K562 (cell line): ENCODE measurements around the gene SKAP1. TPM values are rescaled to one million over a fixed set of nuclear protein-coding genes. Genes with fewer than 3 reads are reported as not detected.

Experiments
- ATAC-seq: fragments of 200-7000 bp; cut with Tn5 transposase; 3 replicates; pipeline ENCODE4 v1.9.1; 2020; ENCODE audit warnings: moderate library complexity
- BruUV-seq: library from RNA; stranded (reverse); fragments of 400-500 nt; replicated peaks from 2 replicates; lab custom pipeline; 2021; lab: Mats Ljungman, UMichigan
- CTCF ChIA-PET: fragments of 300-600 bp; formaldehyde crosslinking; extraction: SDS; loops from one replicate; lab custom pipeline; 2021; ENCODE audit warnings: low intra/inter-chr PET ratio; lab: Yijun Ruan, JAX
- POLR2A ChIA-PET: fragments of 300-600, 350-650 bp; sonication (Branson Sonifier 250); formaldehyde crosslinking; extraction: SDS; loops from one replicate; lab custom pipeline; 2021; ENCODE audit warnings: antibody characterized with exemption, inconsistent platforms; lab: Yijun Ruan, JAX
- DNase-seq, 4 experiments: peaks; one replicate each; pipeline versions ENCODE4 v3.0.0 to v3.0.0-alpha.2; 2011 to 2018; ENCODE audit warnings: low spot score in 3 of 4, mixed read lengths in 3 of 4; ENCODE audit errors: extremely low read depth in 1 of 4
- FAIRE-seq: peaks from 2 replicates; lab custom pipeline; 2011; peaks lifted over from hg19 to GRCh38; lab: Jason Lieb, UNC
- H2AFZ ChIP-seq: 2 replicates; pipeline ENCODE4 v1.6.0; 2011; ENCODE audit warnings: low read depth, low read length, control low read depth, inconsistent platforms
- H3K27ac ChIP-seq: fragments of 200-600 bp; 3 replicates; pipeline ENCODE4 v1.8.0; 2011; ENCODE audit warnings: low read depth, mild to moderate bottlenecking, control low read depth, inconsistent platforms, low read length, moderate library complexity, mixed read lengths; ENCODE audit errors: extremely low read depth
- H3K27me3 ChIP-seq, 2 experiments: fragments of 300-600 bp in 1 of 2; 2 replicates in 1 of 2; 3 replicates in 1 of 2; pipeline versions ENCODE4 v1.6.0 to v1.8.0; 2011; ENCODE audit warnings: inconsistent platforms in 2 of 2, low read length in 2 of 2, mild to moderate bottlenecking in 1 of 2, mixed read lengths in 1 of 2, moderate library complexity in 1 of 2; ENCODE audit not compliant: control insufficient read depth in 2 of 2, insufficient read depth in 2 of 2
- H3K36me3 ChIP-seq: fragments of 300-600 bp; 3 replicates; pipeline ENCODE4 v1.8.0; 2011; ENCODE audit warnings: mild to moderate bottlenecking, low read length, inconsistent platforms; ENCODE audit not compliant: control insufficient read depth, insufficient read depth
- H3K4me1 ChIP-seq, 2 experiments: fragments of 200-600 bp in 1 of 2; replicated peaks in 1 of 2; 2 replicates in 1 of 2; 3 replicates in 1 of 2; pipeline versions ENCODE4 v1.5.1 to v1.8.0; 2011; ENCODE audit warnings: inconsistent platforms in 2 of 2, low read length in 2 of 2, mild to moderate bottlenecking in 1 of 2, mixed read lengths in 1 of 2, moderate library complexity in 1 of 2; ENCODE audit not compliant: control insufficient read depth in 2 of 2, insufficient read depth in 2 of 2
- H3K4me2 ChIP-seq: 2 replicates; pipeline ENCODE4 v1.6.1; 2011; ENCODE audit warnings: low read length, control low read depth, inconsistent platforms, mixed read lengths; ENCODE audit not compliant: insufficient read depth
- H3K4me3 ChIP-seq: fragments of 200-600 bp; sonication (generic), shearing (Covaris generic); 2 replicates; pipeline ENCODE4 v1.5.1; 2016; ENCODE audit warnings: control low read depth, inconsistent platforms
- H3K79me2 ChIP-seq: fragments of 200-600 bp; 3 replicates; pipeline ENCODE4 v1.8.0; 2011; ENCODE audit warnings: low read length, inconsistent platforms; ENCODE audit not compliant: control insufficient read depth, insufficient read depth
- H3K9ac ChIP-seq, 2 experiments: 2 replicates each; pipeline versions ENCODE4 v1.6.0 to v1.6.1; 2011; ENCODE audit warnings: low read depth in 2 of 2, low read length in 2 of 2, control low read depth in 1 of 2, inconsistent platforms in 1 of 2, mild to moderate bottlenecking in 1 of 2, mixed read lengths in 1 of 2; ENCODE audit not compliant: insufficient read depth in 1 of 2
- H3K9me1 ChIP-seq: one replicate; pipeline ENCODE4 v1.6.0; 2011; ENCODE audit warnings: inconsistent platforms, mild to moderate bottlenecking, low read length, moderate library complexity; ENCODE audit not compliant: control insufficient read depth, insufficient read depth
- H3K9me3 ChIP-seq: replicated peaks from 2 replicates; pipeline ENCODE4 v1.5.1; 2011; ENCODE audit warnings: low read depth, low read length, inconsistent platforms; ENCODE audit not compliant: control insufficient read depth, insufficient read depth
- H4K20me1 ChIP-seq: replicated peaks from 2 replicates; pipeline ENCODE4 v1.6.1; 2011; ENCODE audit warnings: low read length, inconsistent platforms, mixed read lengths; ENCODE audit not compliant: control insufficient read depth, insufficient read depth
- ATF3 ChIP-seq, 2 experiments: fragments of 450-650 bp in 1 of 2; sonication (generic) in 1 of 2; formaldehyde crosslinking in 1 of 2; IDR thresholded peaks in 1 of 2; conservative IDR thresholded peaks in 1 of 2; 2 replicates each; pipeline versions ENCODE4 v1.6.1 to v1.8.1; 2016 to 2023; ENCODE audit warnings: mild to moderate bottlenecking in 2 of 2, moderate library complexity in 2 of 2, inconsistent platforms in 1 of 2, missing genetic modification reagents in 1 of 2
- POU5F1 ChIP-seq: fragments of 150-350 bp; IDR thresholded peaks from 2 replicates; pipeline ENCODE4 v1.6.1; 2014; ENCODE audit warnings: borderline replicate concordance, low read length, low read depth, mild to moderate bottlenecking; ENCODE audit not compliant: partially characterized antibody
- RBM25 ChIP-seq: fragments of 200-400 bp; formaldehyde crosslinking; IDR thresholded peaks from 2 replicates; pipeline ENCODE4 v1.6.1; 2018; ENCODE audit warnings: low read length, low read depth, moderate library complexity; ENCODE audit not compliant: severe bottlenecking
- ZNF384 ChIP-seq: IDR thresholded peaks from 2 replicates; pipeline ENCODE4 v1.6.1; 2012; ENCODE audit warnings: low read depth, low read length, improper control_type of control experiment
- WGBS: fragments of 100-300 bp; shearing (Covaris generic); methylation state at CpG from one replicate; pipeline ENCODE4 v1.1.6; 2016; ENCODE audit warnings: low coverage, mixed read lengths; ENCODE audit not compliant: insufficient coverage; ENCODE audit errors: missing lambda C conversion rate; 5-methylcytosine and 5-hydroxymethylcytosine counted together
- in situ Hi-C: fragments of 300-500 bp; cut with MboI; formaldehyde crosslinking; loops from 4 replicates; pipeline ENCODE4 v1.15.0; 2018; ENCODE audit warnings: inconsistent platforms, mixed read lengths
- intact Hi-C: fragments of 100-400 bp; cut with micrococcal nuclease; formaldehyde crosslinking; loops from 2 replicates; pipeline ENCODE4 v1.14.2; 2022
- polyA plus RNA-seq, 8 experiments: library from polyadenylated mRNA; depleted of rRNA in 4 of 8; stranded (reverse) in 5 of 8; unstranded in 3 of 8; fragments of >200 nt; fragmentation: Nextera tagmentation in 2 of 8; fragmentation: Illumina TruSeq in 1 of 8; extraction: Ambion mirVana in 2 of 8; extraction: Trizol in 1 of 8; gene quantifications; 2 replicates each; pipeline versions ENCODE4 v1.2.1 to v1.2.3, GENCODE V29; 2011 to 2014; ENCODE audit warnings: inconsistent platforms in 1 of 8, missing spikeins in 1 of 8
- total RNA-seq, 7 experiments: library from RNA; depleted of rRNA in 6 of 7; stranded (reverse); fragments of >200 nt in 6 of 7; fragmentation: Illumina TruSeq in 2 of 7; extraction: Trizol in 2 of 7; gene quantifications; 2 replicates each; pipeline versions ENCODE4 v1.2.1 to v1.2.3, GENCODE V29; 2011 to 2021; ENCODE audit warnings: low replicate concordance in 1 of 7

Gene SKAP1
- total and polyA plus RNA-seq, 9 of the 15 experiments (the other 6 are each of a cell fraction or from before 2014, with no cell fraction given): 0.06 to 0.80 (median 0.10) TPM; not detected in 4

- H3K4me2 ChIP-seq: no peak overlapping the region
- no peak overlapping the region for H3K27ac ChIP-seq
- no peaks in the 10 kb centered on the region for H3K36me3 ChIP-seq
- DNase-seq: no peak
- no TSS peak for BruUV-seq
- ATAC-seq: no peak
- no peaks in the 10 kb centered on the region for H3K27me3 ChIP-seq
- no peak overlapping the region for H3K4me3 ChIP-seq
- H3K9me1 ChIP-seq: no peaks in the 10 kb centered on the region
- in situ Hi-C loops: no loop called here
- no peak for TF ChIP-seq ZNF384
- peak; percentile 15 for TF ChIP-seq RBM25
- no peaks in the 10 kb centered on the region for H3K79me2 ChIP-seq
- no peak overlapping the region for H3K9ac ChIP-seq
- no peak overlapping the region for H2AFZ ChIP-seq
- H3K9me3 ChIP-seq: no peaks in the 10 kb centered on the region
- intact Hi-C loops: no loop called here
- POLR2A ChIA-PET: no interaction called here
- peaks cover 0 to 11% of the 10 kb centered on the region in 2 experiments; a peak in 3 of 5 replicates for H3K4me1 ChIP-seq
- CTCF ChIA-PET: interaction anchor here (0.7 kb wide), 1 partner anchor 75 kb away, joined by 3 read pairs; no protein-coding TSS in a partner anchor
- H4K20me1 ChIP-seq: no peaks in the 10 kb centered on the region
- no peak for FAIRE-seq
- 64% methylated on average over 2 of the region's 2 CpGs for WGBS
Observed at GRCh38 chr17:48356866-48357265, 73.1 kb downstream of the SKAP1 start.

GRCh38 chr17:48352630-48353029 is 77.4 kb downstream of the SKAP1 start:
- Histone ChIP-seq H4K20me1 (no peaks in the 10 kb centered on the region), H3K4me3 (no peak overlapping the region), H2AFZ (no peak overlapping the region)
- no TSS peak for BruUV-seq
- CTCF ChIA-PET: interaction anchor here (1.2 to 2.4 kb wide), 4 partner anchors 8 to 241 kb away, joined by 3 to 10 read pairs (median 7); partner anchors contain the start of gene HOXB5
- TF ChIP-seq ATF3 (IDR thresholded peaks at IDR 0.05) (0 out of 2 replicates have a peak, but pooled peaks have one; percentile 10), ATF3 (CRISPR knock-in tag; conservative IDR thresholded peaks at IDR 0.05) (no peak), POU5F1 (no peak)
- TF ChIP-seq, all 486 proteins: peak for 1
- no peaks in the 10 kb centered on the region for H3K9me3 ChIP-seq
- H3K27ac ChIP-seq: no peak overlapping the region
- in situ Hi-C loops (no loop called here), intact Hi-C loops (loop anchor here (2.0 kb wide), 1 partner anchor 104 kb away; no protein-coding TSS in a partner anchor)
- POLR2A ChIA-PET: interaction anchor here (0.8 kb wide), 1 partner anchor 236 kb away, joined by 3 read pairs; no protein-coding TSS in a partner anchor
- no peak for FAIRE-seq
- H3K36me3 ChIP-seq: no peaks in the 10 kb centered on the region
- no peaks in the 10 kb centered on the region for H3K79me2 ChIP-seq
- H3K27me3 ChIP-seq: no peaks in the 10 kb centered on the region
- no peak for DNase-seq
- peaks cover 0 to 2% of the 10 kb centered on the region in 2 experiments; a peak in 1 of 5 replicates for H3K4me1 ChIP-seq
- H3K4me2 ChIP-seq: no peak overlapping the region
- ATAC-seq: no peak
- H3K9me1 ChIP-seq: no peaks in the 10 kb centered on the region
- H3K9ac ChIP-seq: no peak overlapping the region
